OCI-LY3 (cell line): Measurements from ENCODE around the gene OTX2.

ENCODE experiments used
- H2AFZ ChIP-seq: fragments of 200-600, 300-600 bp; shearing (Covaris generic); 2 replicates; pipeline ENCODE4 v1.6.0; 2014; ENCODE audit warnings: antibody characterized with exemption, low read depth, low read length
- H3K27ac ChIP-seq: fragments of 200-600, 300-600 bp; sonication (generic); 2 replicates; pipeline ENCODE4 v1.5.1; 2014; ENCODE audit warnings: mild to moderate bottlenecking, low read length, moderate library complexity, mixed read lengths
- H3K27me3 ChIP-seq: fragments of 200-600, 300-600 bp; sonication (generic); 2 replicates; pipeline ENCODE4 v1.6.1; 2014; ENCODE audit warnings: low read depth, low read length, mixed read lengths
- H3K36me3 ChIP-seq: fragments of 200-600, 300-600 bp; sonication (generic); replicated peaks from 2 replicates; pipeline ENCODE3; 2014; ENCODE audit warnings: low read depth, low read length, mixed read lengths
- H3K4me1 ChIP-seq: fragments of 300-600, 200-600 bp; sonication (generic); 2 replicates; pipeline ENCODE4 v1.6.1; 2014; ENCODE audit warnings: low read length, mixed read lengths
- H3K4me2 ChIP-seq: fragments of 200-600, 300-600 bp; sonication (generic); 2 replicates; pipeline ENCODE4 v1.6.1; 2014; ENCODE audit warnings: low read length, mixed read lengths
- H3K4me3 ChIP-seq: fragments of 300-600, 200-600 bp; sonication (generic); 2 replicates; pipeline ENCODE4 v1.5.1; 2014; ENCODE audit warnings: antibody characterized with exemption, mild to moderate bottlenecking, low read length, moderate library complexity
- H3K79me2 ChIP-seq: fragments of 300-600, 200-600 bp; shearing (Covaris generic); 2 replicates; pipeline ENCODE4 v1.6.1; 2014; ENCODE audit warnings: mild to moderate bottlenecking, low read length, mixed read lengths
- H3K9ac ChIP-seq: fragments of 300-600, 200-600 bp; shearing (Covaris generic); 2 replicates; pipeline ENCODE4 v1.6.0; 2014; ENCODE audit warnings: mild to moderate bottlenecking, low read length, moderate library complexity
- H3K9me3 ChIP-seq: fragments of 200-600, 300-600 bp; shearing (Covaris generic); 2 replicates; pipeline ENCODE4 v1.6.1; 2014; ENCODE audit warnings: low read length, mixed read lengths; ENCODE audit not compliant: insufficient read depth
- H4K20me1 ChIP-seq: fragments of 200-600, 300-600 bp; sonication (generic); 2 replicates; pipeline ENCODE4 v1.6.1; 2016; ENCODE audit warnings: low read length, mixed read lengths; ENCODE audit not compliant: insufficient read depth
- EZH2phosphoT487 ChIP-seq: fragments of 200-600 bp; shearing (Covaris generic); IDR thresholded peaks from 2 replicates; pipeline ENCODE4 v1.6.1; 2018; ENCODE audit warnings: antibody characterized with exemption, mixed run types, low read depth
- TF ChIP-seq, protein P1 (sequence below): fragments of 200-600, 300-600 bp; sonication (generic); IDR thresholded peaks from 2 replicates; pipeline ENCODE4 v1.5.1; 2014; ENCODE audit warnings: antibody characterized with exemption, low read length, low read depth

The OTX2 gene

DNA sequence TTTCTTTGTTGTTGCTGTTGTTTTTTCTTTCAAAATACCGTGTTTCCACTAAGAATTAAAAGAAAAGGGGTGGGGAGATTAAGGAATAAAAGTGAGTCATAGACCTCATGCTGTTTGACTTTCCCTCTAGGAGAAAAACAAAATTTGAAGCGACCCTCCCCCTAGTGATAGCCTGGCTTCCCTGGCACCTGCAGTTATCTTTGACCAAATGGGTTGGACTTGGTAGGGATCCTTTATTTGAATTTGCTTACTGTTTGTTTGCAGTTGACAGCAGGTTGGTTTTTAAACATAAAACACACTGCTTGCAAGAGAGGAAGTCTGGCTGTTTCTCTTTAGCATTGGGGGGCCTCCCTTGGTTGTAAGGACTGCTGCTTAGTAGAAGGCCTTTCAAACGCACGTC lies 14.0 kb downstream of the OTX2 start:
- Histone ChIP-seq H3K36me3 (no peaks in the 10 kb centered on the region), H3K27me3 (no peaks in the 10 kb centered on the region), H3K79me2 (no peaks in the 10 kb centered on the region), H4K20me1 (no peaks in the 10 kb centered on the region), H3K4me1 (no peaks in the 10 kb centered on the region), H3K4me2 (no peak overlapping the region), H3K27ac (no peak overlapping the region), H2AFZ (no peak overlapping the region), H3K4me3 (no peak overlapping the region), H3K9ac (no peak overlapping the region), H3K9me3 (no peaks in the 10 kb centered on the region)
- TF ChIP-seq EZH2phosphoT487, result no peak
- TF ChIP-seq, protein P1, sequence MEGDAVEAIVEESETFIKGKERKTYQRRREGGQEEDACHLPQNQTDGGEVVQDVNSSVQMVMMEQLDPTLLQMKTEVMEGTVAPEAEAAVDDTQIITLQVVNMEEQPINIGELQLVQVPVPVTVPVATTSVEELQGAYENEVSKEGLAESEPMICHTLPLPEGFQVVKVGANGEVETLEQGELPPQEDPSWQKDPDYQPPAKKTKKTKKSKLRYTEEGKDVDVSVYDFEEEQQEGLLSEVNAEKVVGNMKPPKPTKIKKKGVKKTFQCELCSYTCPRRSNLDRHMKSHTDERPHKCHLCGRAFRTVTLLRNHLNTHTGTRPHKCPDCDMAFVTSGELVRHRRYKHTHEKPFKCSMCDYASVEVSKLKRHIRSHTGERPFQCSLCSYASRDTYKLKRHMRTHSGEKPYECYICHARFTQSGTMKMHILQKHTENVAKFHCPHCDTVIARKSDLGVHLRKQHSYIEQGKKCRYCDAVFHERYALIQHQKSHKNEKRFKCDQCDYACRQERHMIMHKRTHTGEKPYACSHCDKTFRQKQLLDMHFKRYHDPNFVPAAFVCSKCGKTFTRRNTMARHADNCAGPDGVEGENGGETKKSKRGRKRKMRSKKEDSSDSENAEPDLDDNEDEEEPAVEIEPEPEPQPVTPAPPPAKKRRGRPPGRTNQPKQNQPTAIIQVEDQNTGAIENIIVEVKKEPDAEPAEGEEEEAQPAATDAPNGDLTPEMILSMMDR, result no peak

DNA sequence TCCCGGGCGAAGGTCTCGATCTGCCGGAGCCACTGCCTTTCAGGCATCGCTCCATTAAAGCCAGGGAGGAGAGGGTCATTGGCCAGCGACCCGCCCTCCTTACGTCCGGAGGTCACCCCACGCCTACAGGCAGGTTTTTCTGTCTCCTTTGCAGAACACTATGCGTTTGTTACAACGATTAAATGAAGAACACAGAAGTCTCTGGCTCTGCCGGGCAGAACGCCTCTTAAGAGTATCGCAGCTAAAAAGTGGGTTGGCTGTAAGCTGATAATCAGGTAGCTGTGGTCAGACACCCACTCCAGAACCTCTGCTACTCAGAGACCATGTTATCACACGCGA lies 15.0 kb downstream of the OTX2 start:
- H3K27ac ChIP-seq, result no peak overlapping the region
- H3K9me3 ChIP-seq, result no peaks in the 10 kb centered on the region

DNA sequence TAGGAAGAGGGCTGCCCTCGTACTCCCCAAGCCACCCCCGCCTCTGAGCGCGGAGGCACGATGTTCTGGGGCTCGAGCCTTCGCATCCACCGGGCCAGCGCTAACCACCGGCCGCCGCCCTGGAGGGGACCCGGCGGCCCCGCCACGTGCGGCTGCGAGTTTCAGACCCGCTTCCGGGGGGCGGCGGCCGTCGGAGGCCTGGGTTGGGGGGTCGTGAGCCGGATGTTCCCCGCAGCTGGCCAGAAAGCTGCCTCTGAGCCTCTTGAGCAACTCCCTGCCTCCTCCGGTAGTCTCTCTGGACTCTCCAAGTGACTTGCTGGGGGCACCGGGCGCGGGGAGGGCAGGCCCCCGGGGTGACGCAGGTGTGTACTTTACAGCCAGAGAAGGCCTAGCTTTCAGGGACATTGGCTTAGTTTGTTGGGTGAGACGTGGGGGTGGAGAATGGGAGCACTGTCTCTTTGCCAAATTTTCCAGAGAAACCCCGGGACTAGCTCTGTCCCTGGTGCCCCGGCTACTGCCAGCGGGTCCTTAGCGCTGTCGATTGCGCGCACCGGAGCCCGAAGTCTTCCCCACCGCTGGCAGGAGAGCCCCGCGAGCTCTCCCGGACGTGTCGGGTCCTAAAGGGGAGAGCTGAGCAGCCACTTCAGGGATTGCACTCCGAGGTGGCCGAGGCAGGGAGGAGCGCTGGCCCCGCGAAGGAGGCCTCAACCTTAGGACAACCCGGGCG lies 15.6 kb downstream of the OTX2 start:
- Histone ChIP-seq H3K27me3 (no peaks in the 10 kb centered on the region), H3K36me3 (no peaks in the 10 kb centered on the region), H2AFZ (no peak overlapping the region), H4K20me1 (no peaks in the 10 kb centered on the region), H3K9ac (no peak overlapping the region), H3K4me2 (no peak overlapping the region), H3K4me3 (no peak overlapping the region), H3K4me1 (no peaks in the 10 kb centered on the region), H3K27ac (no peak overlapping the region), H3K79me2 (no peaks in the 10 kb centered on the region), H3K9me3 (no peaks in the 10 kb centered on the region)
- TF ChIP-seq EZH2phosphoT487, result no peak
- TF ChIP-seq, protein P1, result no peak

More for the DNA sequence above, 15.0 kb downstream of the OTX2 start:
- Histone ChIP-seq H3K79me2 (no peaks in the 10 kb centered on the region), H3K27me3 (no peaks in the 10 kb centered on the region), H3K9ac (no peak overlapping the region), H3K4me3 (no peak overlapping the region), H3K4me2 (no peak overlapping the region), H3K36me3 (no peaks in the 10 kb centered on the region), H2AFZ (no peak overlapping the region), H3K4me1 (no peaks in the 10 kb centered on the region), H4K20me1 (no peaks in the 10 kb centered on the region)
- TF ChIP-seq EZH2phosphoT487, result no peak
- TF ChIP-seq, protein P1, result no peak

DNA sequence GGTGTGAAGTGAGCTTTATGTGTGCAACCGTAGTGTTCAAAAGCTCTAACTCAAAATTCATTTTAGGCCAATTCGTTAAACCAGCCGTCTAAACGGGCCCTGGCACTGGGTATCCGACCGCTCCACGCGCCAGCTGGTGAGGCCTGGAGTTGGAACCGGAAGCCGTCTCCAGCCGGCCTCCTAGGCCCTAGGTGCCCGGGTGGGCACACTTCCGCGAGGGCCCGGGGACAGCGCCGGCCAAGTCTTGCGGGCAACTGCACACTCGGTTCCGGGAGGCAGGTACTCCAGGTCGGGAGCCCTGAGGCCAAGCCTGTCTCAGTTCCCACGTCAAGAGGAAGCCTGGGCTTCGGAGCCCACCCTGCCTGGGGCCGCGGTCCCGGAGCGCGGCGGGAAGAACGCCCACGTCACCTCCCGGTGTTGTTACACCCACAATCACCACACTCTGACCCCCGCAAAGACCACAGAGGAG lies 16.2 kb downstream of the OTX2 start:
- Histone ChIP-seq H3K4me2 (no peak overlapping the region), H3K9ac (no peak overlapping the region), H3K4me3 (no peak overlapping the region), H3K4me1 (no peaks in the 10 kb centered on the region), H3K36me3 (no peaks in the 10 kb centered on the region), H2AFZ (no peak overlapping the region), H4K20me1 (no peaks in the 10 kb centered on the region), H3K79me2 (no peaks in the 10 kb centered on the region), H3K27me3 (no peaks in the 10 kb centered on the region), H3K27ac (no peak overlapping the region), H3K9me3 (no peaks in the 10 kb centered on the region)
- no peak for TF ChIP-seq EZH2phosphoT487
- TF ChIP-seq, protein P1, result no peak
